ENCODE data around the gene SLC17A9. TPM values are rescaled to one million over a fixed set of nuclear protein-coding genes. Genes with fewer than 3 reads are reported as not detected.
A peak's percentile ranks its signal among the peaks of the same experiment; 100 is the strongest.

The SLC17A9 gene
- total RNA-seq, 1 donor from 2014 or later, result 12.4 TPM

GRCh38 chr20:63006540-63007359, 54.2 kb downstream of the SLC17A9 start, which contains the start of gene BHLHE23:
TSS of gene BHLHE23 (minus strand) at chr20:63006964. CDS start at chr20:63006774, 190 bp downstream.
- Histone ChIP-seq H3K36me3 (ENCODE audit: insufficient read depth, low read length) (no peaks in the 10 kb centered on the region), H3K9me3 (ENCODE audit: insufficient read depth, low read depth, low read length) (no peaks in the 10 kb centered on the region), H3K9ac (ENCODE audit: low read length) (no peak within 1 kb of the TSS), H3K27me3 (ENCODE audit: insufficient read depth, low read length) (peaks cover 84% of the 10 kb centered on the region), H3K4me3 (ENCODE audit: insufficient read depth, low read depth, low read length) (no peak within 1 kb of the TSS), H3K4me1 (ENCODE audit: insufficient read depth, low read length) (peaks cover 2% of the 10 kb centered on the region), H2AFZ (ENCODE audit: low read depth, low read length) (no peak within 1 kb of the TSS), H3K4me2 (ENCODE audit: low read length) (no peak within 1 kb of the TSS), H4K20me1 (ENCODE audit: insufficient read depth, low read length) (peaks cover 9% of the 10 kb centered on the region), H3K27ac (ENCODE audit: low read depth, low read length) (no peak within 1 kb of the TSS), H3K79me2 (ENCODE audit: insufficient read depth, low read length) (no peaks in the 10 kb centered on the region)
- DNase-seq (ENCODE audit: low read depth) (no peak), FAIRE-seq (no peak)
- H3K4me3 Mint-ChIP-seq (ENCODE audit: unreplicated experiment), result no peak within 1 kb of the TSS
- peaks cover 57% of the 10 kb centered on the region for H3K27me3 Mint-ChIP-seq (ENCODE audit: low read depth, unreplicated experiment)
- H3K4me1 Mint-ChIP-seq (ENCODE audit: low read depth, unreplicated experiment), result peaks cover 2% of the 10 kb centered on the region
- no peaks in the 10 kb centered on the region for H3K36me3 Mint-ChIP-seq (ENCODE audit: low read depth, unreplicated experiment)
- no peak for TF ChIP-seq CTCF (IDR thresholded peaks at IDR 0.05; ENCODE audit: insufficient read depth, low read depth, low read length)
- TF ChIP-seq EZH2 (IDR thresholded peaks at IDR 0.05; ENCODE audit: insufficient read depth, low read length), result peak; percentile 82
- H3K27ac Mint-ChIP-seq (ENCODE audit: unreplicated experiment), result no peak within 1 kb of the TSS
- peaks cover 6% of the 10 kb centered on the region for H3K9me3 Mint-ChIP-seq (ENCODE audit: unreplicated experiment)

- Histone ChIP-seq H3K27ac (ENCODE audit: low read depth, low read length) (no peak overlapping the region), H3K36me3 (ENCODE audit: insufficient read depth, low read length) (no peaks in the 10 kb centered on the region), H2AFZ (ENCODE audit: low read depth, low read length) (no peak overlapping the region), H3K4me2 (ENCODE audit: low read length) (no peak overlapping the region), H3K79me2 (ENCODE audit: insufficient read depth, low read length) (no peaks in the 10 kb centered on the region), H3K4me1 (ENCODE audit: insufficient read depth, low read length) (peaks cover 2% of the 10 kb centered on the region), H3K9me3 (ENCODE audit: insufficient read depth, low read depth, low read length) (no peaks in the 10 kb centered on the region), H3K27me3 (ENCODE audit: insufficient read depth, low read length) (peaks cover 81% of the 10 kb centered on the region), H3K4me3 (ENCODE audit: insufficient read depth, low read depth, low read length) (no peak overlapping the region), H4K20me1 (ENCODE audit: insufficient read depth, low read length) (peaks cover 9% of the 10 kb centered on the region), H3K9ac (ENCODE audit: low read length) (no peak overlapping the region)
- FAIRE-seq (no peak), DNase-seq (ENCODE audit: low read depth) (no peak)
- no peaks in the 10 kb centered on the region for H3K36me3 Mint-ChIP-seq (ENCODE audit: low read depth, unreplicated experiment)
- no peak overlapping the region for H3K27ac Mint-ChIP-seq (ENCODE audit: unreplicated experiment)
- H3K4me3 Mint-ChIP-seq (ENCODE audit: unreplicated experiment), result no peak overlapping the region
- peaks cover 6% of the 10 kb centered on the region for H3K9me3 Mint-ChIP-seq (ENCODE audit: unreplicated experiment)
- peaks cover 2% of the 10 kb centered on the region for H3K4me1 Mint-ChIP-seq (ENCODE audit: low read depth, unreplicated experiment)
- peaks cover 55% of the 10 kb centered on the region for H3K27me3 Mint-ChIP-seq (ENCODE audit: low read depth, unreplicated experiment)
- TF ChIP-seq CTCF (IDR thresholded peaks at IDR 0.05; ENCODE audit: insufficient read depth, low read depth, low read length) (no peak), EZH2 (IDR thresholded peaks at IDR 0.05; ENCODE audit: insufficient read depth, low read length) (no peak)
Measured at GRCh38 chr20:63007360-63007645, 54.8 kb downstream of the SLC17A9 start.
